ENCODE results near the gene SIGLEC10.

Gene SIGLEC10

DNA sequence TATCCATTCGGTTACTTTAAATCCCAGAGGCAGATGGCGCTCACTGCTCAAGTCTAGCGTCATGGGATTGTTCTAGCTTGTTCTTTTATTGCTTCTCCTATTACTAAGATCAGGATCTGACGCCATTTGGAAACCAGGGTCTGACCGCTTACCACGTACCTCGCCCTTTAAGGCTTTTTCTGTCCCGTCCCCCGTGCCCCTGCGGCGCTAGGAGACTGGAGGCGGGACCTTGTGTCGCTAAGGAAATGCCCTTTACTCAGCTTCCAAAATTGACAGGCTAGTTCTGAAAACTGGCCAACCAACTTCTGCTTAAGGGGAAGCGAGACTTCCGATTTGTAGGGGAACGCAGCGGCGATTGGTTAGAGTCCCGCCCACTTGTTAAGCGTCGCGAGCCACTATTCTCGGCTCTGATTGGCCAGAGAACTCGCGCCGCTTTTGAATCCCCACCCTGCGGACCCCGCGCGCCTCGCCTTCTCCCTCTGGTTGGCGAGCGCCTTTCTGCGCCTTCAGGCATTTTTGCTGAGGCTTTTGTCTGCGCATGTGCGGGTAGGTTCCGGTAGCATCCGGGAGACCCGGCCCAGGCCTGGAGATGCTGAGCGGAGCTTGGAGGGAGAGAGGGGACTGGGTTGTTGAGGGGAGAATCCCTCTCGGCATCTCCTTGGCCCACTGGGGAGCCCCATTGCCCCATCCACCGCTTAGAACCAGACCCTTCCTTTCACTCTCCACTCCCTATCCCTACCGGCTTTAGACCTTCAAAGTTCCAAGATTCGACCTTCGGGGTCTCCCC, 23.2 kb downstream of the SIGLEC10 start:
- peak; percentile 29 for DNase-seq

DNA sequence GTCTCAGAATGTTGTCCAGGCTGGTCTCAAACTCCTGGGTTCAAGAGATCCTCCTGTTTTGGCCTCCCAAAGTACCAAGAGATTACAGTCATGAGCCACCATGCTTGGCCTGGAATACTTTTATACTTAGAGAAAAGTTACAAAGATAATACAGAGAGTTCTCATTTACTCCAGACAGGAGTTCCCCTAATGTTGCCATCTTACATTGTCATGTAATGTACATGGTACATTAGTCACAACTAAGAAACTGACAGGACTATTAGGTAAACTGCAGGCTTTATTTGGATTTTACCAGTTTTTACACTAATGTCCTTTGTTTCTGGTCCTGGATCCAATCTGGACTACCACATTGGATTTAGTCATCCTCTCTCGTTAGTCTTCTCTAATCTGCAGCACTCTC, 24.7 kb downstream of the SIGLEC10 start:
- DNase-seq: no peak

DNA sequence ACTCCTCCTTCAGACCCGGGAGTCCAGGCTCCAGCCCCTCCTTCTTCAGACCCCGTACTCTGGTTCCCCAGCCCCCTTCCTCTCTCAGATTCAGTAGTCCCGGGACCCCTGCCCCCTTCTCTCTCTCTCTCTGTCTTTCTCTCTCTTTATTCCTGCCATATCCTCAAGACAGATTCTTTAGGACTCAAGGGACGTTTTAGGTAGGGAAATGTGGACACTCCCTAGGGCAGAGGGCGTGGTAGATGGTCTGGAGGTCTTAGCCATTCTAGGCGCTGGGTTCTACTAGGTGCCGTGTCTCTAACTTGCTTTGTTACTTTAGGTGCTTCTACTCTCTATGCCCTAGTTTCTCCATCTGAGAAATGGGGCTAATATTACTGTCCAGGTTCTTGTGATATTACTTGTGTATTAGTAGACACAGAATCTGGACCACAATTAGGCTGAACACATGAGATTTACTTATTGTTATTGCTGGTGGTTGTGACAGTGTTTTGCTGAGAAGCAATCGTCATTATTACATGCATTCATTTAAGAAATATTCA, 26.3 kb downstream of the SIGLEC10 start:
- DNase-seq: no peak

DNA sequence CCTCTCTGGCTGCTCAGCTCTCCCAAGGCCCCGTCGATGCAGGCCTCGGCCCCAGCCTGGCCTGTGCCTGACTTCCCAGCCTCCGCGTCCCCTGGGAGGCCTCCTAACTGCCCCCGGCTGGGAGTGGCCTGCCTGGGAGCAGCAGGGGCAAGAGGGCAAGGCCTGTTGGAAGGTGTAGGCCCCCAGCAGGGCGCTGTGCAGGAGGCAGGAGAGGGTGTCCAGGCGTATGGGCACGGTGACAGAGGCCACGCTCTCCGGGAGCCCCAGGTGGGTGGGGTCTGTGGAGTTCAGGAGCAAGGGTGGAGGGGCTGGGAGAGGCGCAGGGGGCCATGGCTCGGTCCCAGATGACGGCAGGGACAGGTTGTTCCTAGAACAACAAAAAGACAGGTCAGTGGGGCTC, 28.3 kb downstream of the SIGLEC10 start:
- no peak for DNase-seq

DNA sequence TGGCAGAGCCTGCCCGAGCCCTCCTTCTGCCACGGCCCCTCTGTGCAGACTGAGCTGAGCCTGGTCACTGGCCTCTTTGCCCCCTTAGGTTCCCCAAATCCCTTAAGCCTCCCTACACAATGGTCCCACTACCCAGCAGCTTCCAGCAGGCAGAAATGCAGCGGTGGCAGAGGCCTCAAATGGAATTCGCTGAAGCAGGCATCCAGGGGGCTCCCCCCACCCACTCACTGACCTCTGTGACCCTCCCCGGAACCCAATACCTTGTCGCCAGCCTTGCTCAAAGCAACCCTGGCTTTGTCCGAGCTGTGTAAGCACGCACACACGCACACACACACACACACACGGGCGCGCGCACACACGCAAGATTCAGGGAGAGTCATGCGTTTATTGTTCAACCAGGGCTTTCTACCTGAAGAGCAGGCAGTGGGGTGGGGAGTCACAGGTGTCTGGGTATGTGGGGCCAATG, 29.5 kb downstream of the SIGLEC10 start, which contains the start of gene LIM2:
TSS of gene LIM2 (minus strand) at position 51 of the 466 bp plus-strand sequence. CDS start 531 bp downstream, outside the sequence.
- DNase-seq: no peak

DNA sequence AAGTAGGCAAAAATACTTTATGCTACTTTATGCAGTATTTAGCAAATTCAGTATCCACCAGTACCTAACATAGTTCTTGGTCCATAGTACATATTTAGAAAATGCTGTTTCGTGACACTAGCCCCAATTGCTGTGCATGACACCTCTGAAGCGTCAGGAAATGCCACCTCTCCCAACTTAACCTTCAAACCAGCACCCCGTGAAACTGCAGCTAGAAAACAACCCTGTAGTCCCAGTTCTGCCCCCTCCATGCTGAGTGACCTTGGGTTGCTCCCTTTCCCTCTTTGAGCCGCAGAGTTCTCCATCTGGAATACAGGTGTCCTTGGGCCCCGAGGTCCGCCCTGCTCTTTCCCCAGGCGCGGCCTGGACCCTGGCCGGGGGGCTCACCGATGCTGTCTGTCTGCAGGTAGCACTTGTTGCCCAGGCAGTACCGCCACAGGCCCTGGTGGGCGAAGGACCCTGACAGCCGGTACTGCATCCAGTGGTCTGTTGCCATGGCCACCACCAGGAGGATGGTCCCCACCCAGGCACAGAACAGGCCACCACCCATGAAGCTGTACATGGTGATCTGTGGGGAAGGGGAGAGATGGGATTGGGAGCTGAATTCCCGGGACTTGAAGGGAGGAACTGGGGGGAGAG, 30.4 kb downstream of the SIGLEC10 start:
- no peak for DNase-seq

DNA sequence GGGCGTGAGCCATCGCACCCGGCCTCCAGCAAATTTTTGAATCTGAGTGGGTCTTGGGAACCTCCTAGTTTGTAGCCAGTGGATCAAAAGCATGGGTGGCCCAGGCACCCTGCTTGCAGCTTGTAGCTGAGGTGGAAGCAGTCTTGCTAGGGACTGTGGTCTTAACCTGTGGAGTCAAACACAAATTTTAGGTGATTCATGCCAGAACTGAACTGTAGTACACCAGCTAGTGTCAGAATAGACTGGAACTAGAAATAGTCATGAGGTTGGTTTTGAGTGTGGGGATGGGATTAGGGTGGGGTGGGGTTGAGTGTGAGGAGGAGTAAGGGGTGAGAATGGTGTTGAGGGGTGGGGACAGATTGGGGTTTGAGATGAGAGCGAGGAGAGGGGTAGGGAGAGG, 35.4 kb downstream of the SIGLEC10 start:
- DNase-seq: no peak

DNA sequence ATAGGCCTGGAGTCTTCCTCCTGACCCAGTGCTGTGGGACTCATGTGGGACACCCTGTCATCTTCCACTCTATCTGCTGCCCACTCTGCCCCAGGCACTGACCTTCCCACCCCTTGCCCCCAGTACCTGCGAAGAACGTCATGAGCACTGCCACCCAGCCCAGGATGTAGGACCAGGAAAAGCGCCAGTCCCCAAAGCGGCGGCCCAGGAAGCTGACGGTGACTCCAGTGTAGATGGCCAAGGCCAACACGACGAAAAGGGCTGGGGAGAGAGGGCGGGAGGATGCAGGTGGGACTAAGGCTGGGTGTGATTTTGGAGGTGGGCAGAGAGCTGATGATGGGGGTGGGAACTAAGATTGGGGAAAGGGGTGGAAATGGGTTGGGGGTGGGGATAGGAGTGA, 37.1 kb downstream of the SIGLEC10 start:
- DNase-seq: no peak

DNA sequence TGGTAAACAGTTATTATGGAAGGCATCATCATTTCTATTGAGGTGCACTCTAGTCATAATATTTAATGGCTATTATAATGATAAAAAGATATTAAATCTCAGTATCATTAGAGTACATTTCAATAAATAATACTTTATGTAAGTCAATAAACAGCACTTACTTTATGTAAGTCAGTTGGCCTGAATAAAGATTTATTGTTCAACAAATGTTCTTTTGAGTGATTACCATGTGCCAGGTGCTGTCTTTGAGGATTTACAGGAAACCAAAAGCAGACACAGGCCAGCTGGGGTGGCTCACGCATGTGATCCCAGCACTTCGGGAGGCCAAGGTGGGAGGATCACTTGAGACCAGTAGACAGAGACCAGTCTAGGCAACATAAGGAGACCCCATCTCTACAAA, 40.0 kb downstream of the SIGLEC10 start:
- no peak for DNase-seq

DNA sequence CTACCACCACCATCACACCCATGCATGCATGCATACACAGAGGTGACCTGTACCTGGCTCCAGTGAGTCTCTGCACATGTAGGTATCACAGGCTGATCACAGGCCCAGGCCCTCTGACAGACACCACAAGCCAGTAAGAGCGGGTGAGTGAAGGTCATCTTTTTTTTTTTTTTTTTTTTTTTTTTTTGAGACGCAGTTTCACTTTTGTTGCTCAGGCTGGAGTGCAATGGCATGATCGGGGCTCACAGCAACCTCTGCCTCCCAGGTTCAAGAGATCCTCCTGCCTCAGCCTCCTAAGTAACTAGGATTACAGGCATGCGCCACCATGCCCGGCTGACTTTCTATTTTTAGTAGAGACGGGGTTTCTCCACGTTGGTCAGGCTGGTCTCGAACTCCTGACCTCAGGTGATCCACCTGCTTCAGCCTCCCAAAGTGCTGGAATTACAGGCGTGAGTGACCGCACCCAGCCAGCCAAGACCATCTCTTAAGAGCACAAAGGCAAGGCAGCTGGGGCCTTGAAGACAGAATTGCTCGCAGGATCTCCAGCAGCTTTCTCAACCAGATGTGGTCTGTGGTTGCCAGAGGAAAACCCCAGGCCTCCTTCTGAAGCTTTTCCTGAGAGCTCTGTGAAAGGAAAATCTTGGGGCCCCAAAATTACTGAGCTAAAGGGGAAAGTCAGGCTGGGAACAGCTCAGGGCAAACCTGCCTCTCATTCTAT, 41.8 kb downstream of the SIGLEC10 start:
- DNase-seq: no peak

DNA sequence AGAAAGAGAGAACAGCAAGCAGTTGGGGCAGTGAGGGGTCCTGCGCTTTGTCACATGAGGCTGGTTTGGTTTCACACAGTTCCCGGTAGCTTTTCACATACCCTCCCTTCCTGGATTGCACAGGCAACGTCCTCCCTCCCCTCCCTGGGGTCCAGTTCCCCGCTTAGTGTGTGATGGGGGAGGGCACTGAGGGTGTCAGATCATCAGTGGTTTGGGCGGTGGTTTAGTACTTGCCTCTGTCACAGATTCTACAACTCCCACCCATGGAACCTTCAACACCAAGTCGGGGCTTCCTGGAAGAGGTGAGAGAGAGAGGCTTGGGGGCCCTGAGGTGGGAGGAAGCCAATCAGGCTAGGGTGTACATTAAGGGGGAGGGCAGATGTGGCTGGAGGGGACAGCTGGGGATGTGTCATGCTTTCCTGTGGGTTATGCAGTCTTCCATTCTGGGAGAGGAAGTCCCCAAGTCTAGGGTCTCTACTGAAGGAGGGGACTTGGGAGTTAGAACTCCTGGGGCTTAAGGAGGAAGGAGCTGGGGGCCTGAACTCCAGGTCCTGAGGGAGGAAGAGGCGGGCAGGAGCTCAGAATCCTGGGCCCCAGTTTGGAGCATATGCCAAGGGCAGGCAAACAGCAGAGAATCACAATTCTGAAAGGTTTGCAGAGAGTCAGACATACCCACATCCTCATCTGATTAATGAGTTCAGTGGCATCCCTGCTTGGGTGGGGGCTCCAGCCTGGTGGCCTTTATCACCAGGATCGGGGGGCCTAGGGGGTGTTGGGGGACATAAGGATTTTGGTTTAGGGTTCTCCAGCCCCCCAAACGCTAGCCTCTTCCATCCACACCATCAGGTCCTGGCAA, 44.6 kb downstream of the SIGLEC10 start, which contains the start of gene NKG7:
TSS of gene NKG7 (minus strand) at position 6 of the 856 bp plus-strand sequence. CDS start 119 bp downstream, outside the sequence.
- no peak for DNase-seq

DNA sequence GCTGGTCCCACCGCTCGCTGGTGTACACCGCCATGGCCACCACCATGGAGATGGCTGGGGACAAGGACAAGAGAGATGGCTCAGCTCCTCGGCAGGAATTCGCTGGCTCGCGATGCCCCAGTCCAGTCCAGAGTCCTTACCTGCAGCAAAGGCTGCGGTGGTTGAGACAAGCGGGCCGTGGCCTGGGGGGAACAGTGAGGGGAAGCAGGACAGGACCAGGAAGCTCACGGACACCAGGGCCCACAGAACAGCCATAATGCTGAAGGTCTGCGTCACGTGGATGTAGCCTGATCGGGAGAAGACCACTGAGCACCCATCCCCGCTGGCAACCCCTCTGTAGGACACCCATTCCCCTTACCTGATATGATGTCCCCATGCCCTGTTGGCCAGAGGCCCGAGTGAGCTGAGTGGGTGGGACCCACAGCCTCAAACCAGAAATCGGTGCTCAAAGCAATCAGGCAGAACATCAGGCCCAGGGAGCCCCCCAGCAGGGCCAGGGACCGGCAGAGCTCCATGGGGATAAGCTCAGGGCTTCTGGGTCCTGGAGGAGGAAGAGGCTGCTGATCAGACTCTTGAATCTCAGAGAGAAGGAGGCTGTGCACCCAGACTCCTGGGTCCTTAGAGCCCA, 45.3 kb downstream of the SIGLEC10 start:
- no peak for DNase-seq

DNA sequence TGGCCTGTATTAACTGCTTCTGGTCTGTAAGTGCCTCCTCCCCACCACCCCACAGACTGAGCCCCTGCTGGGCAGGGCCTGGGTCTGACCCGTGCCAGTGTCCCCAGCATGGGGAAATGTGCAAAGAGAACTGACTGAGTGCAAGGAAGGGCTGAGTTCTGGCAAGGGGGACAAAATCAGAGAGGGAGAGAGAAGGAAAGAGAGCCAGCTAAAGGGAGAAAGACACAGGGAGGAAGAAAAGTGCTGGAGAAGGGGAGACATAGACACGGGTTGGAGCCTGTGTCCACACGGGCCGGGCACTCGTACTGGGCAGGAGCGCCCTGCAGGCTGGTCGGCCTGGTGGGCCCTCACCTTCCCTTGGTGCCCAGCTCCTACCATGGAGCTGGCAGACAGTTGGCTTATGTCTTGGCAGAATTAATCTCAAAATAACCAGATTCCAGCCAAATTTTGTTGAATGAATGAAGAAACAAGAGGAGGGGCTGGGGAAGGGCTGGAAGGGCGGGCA, 46.2 kb downstream of the SIGLEC10 start:
- no peak for DNase-seq

DNA sequence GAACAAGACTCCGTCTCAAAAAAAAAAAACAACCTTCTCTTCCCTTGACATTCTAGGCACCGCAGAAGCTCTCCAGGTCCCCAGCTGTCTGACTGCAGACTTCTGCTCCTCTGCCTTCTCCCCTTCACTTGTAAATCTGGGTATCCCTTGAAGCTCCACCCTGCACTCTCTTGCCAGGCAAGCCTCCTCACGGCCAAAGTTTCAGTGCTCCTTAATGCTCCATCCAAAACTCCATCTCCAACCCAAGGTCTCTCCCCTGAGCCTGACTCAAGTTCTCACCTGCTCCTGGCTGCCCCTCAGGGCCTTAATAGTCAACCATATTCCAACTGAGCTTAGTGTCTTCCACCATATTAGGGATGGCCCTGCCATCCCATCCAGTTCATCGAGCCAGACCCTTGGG, 47.2 kb downstream of the SIGLEC10 start:
- no peak for DNase-seq

DNA sequence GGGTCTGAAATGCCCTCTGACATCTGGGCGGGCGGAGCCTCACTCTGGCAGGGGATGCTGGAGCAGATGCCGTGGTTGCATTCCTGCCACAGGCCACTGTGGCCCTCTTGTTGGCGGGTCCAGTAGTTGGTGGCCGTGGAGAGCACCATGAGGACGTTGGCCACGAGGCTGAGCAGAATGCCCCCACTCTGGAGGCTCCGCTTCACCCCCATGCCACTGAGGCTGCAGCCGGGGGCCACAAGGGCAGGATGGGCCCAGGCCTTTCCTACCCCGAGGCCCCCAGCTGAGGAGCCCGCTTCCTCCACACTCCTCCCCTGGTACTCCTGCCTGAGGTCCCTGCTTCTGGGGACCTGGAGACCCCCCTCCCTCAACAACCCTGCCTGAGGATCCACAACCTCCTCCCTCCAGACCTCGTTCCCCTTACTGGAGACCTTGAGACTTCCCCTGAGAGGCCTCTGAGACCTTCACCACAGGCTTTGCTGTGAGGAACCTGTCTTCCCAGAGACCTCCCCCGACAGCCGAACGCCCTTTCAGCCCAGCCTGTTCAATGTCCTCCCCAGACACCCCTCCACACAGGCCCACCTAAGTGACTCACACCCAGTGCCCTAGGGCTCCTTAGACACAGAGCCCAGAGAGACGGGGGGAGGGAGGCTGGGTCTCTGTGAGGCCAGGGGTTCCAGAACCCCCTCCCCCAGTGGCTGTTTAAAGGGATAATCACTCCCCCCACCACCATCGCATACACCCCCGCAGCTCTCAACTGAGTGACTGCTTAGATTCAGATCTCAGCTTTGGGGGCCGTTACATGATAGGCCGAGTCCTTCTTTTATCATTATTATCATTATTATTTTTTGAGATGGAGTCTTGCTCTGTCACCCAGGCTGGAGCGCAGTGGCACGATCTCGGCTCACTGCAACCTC, 48.8 kb downstream of the SIGLEC10 start, which contains the start of gene CLDND2:
TSS of gene CLDND2 (minus strand) at position 638 of the 917 bp plus-strand sequence. CDS start at position 212, 426 bp downstream.
- DNase-seq: no peak

DNA sequence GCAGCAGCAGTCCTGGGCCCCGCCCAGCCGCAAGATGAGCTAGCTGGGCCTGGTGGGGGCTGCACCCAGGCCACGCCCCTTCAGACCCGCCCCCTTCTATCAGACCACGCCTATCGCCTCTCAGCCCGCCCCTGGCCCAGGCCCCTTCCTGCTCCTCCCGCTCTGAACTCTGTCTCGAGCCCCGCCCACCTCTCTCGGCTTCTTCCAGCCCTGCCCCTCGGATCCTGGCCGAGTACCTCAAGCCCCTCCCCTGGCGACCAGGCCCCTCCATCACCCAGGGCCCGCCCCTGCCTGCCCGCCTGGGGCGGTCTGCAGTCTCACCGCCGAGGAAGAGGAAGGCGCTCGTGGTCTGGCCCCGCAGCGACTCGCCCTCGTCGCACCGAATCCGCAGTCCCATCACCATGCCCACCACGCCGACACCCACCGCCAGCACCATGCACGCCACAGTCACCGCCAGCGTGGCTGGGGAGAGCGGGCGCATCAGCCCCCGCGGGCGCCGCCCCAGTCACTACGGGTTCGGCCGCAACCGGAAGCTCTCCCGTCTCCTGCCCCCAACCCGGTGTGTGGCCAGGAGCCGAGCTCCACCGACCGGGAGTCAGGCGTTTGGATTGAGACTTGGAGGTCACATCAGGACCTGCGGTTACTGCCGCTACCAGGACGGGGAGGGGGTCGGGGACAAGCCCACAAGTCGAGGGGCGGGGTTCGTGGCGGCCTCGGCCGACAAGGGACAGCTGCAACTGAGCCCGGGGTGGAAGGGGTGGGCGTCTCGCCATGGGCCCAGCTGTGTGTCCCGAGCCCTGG, 49.7 kb downstream of the SIGLEC10 start:
- DNase-seq: peak; percentile 42

DNA sequence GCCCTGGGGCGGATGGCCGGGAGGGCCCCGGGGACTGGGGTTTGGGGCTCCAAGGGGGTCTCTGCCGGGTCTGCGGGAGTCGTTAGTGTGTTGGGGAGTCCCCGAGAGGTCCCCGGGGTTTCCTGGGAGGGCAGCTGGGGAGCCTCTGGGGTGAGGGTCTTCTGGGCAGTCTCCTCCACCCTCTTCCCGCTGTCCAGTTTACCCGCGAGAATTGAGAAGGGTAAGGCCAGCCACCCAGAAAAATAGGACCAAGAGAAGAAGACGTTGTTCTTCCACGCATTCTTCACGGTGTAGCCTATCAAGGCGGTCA, 50.2 kb downstream of the SIGLEC10 start:
- DNase-seq: no peak

DNA sequence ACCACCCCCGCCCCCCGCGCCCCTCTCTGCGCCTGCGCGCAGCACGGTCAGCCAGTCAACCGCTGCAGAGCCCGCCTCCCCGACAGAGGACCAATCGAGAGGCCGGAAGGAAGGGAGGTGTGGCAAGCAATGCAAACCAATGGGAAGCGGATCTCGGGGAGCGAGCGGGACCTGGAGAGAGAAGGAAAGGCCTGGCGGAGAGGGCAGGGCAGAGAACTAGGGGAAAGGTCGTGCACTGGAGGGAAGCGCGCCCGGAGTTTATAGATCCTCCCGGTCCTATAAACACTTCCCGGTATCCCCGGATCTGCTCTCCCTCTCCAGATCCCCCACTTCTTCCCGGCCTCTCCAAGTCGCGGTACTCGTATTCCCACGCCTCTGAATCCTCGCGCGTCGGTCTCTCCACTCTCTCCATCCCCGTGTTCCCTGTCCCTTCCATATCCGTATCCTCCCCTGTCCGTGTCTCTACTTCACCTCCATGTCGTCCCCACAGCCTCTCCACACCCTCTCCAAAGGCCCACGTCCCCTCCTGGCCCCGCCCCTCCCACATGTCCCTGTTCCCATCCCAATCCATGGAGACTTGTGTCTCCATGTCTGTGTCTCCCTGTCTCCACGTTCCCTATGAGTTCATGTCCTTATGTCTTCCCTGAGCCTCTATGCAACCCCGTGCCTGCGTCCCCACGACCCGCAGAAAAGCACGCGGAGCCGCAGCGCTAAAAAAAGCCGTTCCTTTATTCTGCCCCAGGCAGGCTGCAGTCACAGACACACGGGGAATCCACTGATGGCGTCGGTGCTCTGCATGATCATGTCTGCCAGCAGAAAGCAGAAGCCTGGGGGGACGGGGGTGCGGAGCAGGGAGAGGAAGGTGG, 50.8 kb downstream of the SIGLEC10 start:
- peak; percentile 50 for DNase-seq

DNA sequence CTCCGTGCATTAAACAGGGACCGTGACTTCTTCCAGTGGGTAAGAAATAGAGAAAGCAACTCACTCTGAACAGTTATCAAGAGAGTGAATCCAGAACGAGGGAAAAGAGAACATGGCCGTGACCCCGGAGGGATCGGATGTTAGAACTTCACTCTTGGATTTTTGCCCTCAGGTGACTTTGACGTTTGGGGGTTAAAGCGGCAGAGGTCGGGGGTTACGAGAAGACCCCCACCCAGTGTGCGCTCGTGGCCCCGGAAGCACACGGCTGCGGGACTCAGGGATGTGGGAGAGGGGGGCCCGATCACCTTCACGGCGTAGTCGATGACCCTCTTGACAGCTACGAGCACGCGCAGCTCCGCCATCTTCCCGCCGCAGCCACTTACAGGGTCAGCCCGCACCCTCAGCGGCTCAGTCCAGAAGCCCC, 51.5 kb downstream of the SIGLEC10 start, which contains the start of gene ETFB:
TSS of gene ETFB (minus strand) at position 424 of the 424 bp plus-strand sequence. CDS start at position 362, 62 bp downstream.
- no peak for DNase-seq
